ENCODE data around the gene ARMH3. TPM values are rescaled to one million over a fixed set of nuclear protein-coding genes. Genes with fewer than 3 reads are reported as not detected.

ARMH3 gene
- total RNA-seq, 3 donors from 2014 or later, result 18.4 to 27.4 (median 22.4) TPM

DNA sequence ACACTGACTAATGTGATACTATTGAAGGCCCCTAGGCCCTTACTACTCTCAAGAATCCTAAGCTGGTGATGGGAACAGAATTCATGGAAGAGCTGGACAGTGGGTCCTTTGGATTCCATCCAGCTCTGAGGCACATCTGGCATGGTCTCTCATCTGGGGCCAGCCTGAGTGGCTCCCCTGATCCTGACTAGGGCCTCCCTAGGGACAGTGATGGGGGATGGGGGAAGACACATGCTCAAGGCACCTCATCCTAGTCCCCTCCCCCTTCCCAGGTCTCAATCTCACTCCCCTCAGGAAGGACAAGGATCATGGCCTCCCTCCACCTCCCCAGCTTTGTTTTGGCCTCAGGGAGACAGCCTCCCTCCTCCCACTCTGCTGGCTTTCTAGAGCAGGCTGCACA, 214.1 kb downstream of the ARMH3 start:
- Histone ChIP-seq H3K4me3 (no peak overlapping the region), H3K27me3 (no peaks in the 10 kb centered on the region), H3K27ac (no peak overlapping the region), H3K36me3 (no peaks in the 10 kb centered on the region), H3K4me1 (peaks cover 0 to 14% of the 10 kb centered on the region in 2 donors), H3K9me3 (no peaks in the 10 kb centered on the region)
- no peak for TF ChIP-seq CTCF (IDR thresholded peaks at IDR 0.05)
- TF ChIP-seq POLR2AphosphoS5 (IDR thresholded peaks at IDR 0.05), result no peak
- TF ChIP-seq POLR2A (IDR thresholded peaks at IDR 0.05), result no peak
- intact Hi-C loops (cut with DNase I; ENCODE audit: low total_unique reads), result no loop called here
- DNase-seq (ENCODE audit: low spot score in 2 of 2), result no peak

DNA sequence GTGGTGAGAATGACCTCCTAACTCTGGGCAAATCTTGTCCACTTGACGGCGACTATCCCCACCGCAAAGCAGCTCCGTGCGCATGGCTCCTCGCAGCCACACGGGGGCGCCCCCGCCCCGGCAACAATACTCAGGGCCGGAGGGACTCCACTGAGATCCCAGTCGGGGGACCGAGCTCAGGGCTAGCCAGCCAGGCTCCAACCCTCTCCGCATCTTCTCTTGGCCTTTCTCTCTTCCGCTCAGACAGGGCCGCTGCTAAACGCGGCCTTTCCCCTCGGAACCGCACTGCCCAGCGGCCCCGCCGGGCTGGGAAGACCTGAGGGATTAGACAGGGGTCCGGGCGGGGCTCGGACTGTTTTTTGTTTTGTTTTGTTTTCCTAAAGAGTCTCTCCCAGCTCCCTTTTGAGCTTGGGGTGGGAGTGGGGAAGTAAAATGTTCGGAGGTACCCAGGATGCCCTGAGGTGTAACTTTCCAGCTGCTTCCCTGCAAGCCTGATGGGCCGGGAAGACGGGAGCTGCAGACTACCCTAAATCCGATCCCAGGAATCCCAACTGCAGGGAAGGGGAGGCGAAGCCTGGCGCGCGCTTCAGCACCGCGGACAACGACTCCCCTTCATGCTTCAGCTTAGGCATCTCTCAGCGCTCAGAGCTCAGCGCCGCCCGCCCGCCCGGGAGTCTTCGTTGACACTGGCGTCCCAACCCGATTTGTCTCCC, 215.1 kb downstream of the ARMH3 start:
- Histone ChIP-seq H3K36me3 (no peaks in the 10 kb centered on the region), H3K27ac (no peak overlapping the region), H3K4me1 (peaks cover 0 to 14% of the 10 kb centered on the region in 2 donors), H3K27me3 (no peaks in the 10 kb centered on the region), H3K9me3 (no peaks in the 10 kb centered on the region), H3K4me3 (peak overlapping the region; percentile 29 to 60 (median 36))
- no peak for TF ChIP-seq POLR2AphosphoS5 (IDR thresholded peaks at IDR 0.05)
- TF ChIP-seq CTCF (IDR thresholded peaks at IDR 0.05), result peak; percentile 52 to 80 (median 69)
- TF ChIP-seq POLR2A (IDR thresholded peaks at IDR 0.05), result no peak
- peak; percentile 57 to 73 for DNase-seq (ENCODE audit: low spot score in 2 of 2)
- intact Hi-C loops (cut with DNase I; ENCODE audit: low total_unique reads), result no loop called here

DNA sequence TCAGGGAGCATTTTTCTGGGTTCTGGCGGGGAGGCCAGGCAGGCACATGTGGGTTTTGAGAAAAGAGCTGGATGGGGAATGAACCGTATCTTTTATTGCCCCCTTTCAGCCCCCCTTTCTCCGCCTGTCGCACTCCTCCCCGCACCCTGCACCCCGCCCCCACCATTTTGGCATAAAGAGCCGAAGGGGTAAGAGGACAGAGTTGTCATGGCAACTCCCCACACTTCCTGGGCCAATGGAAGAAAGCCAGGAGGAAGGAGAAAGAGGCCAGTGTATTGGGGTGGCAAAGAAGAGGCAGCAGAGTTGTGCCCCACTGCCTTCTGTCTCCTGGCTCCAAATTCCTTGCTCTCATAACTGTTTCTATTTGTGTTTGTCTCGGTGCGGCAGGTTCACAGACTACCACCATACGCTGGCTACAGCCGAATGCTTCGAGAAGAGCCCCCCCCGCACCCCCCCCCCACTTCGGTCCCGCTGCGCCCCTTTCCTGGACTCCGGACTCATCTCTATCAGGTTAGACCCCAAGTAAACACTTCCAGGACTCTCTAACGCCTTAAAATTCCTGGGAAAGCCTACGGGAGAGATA, 215.8 kb downstream of the ARMH3 start:
- no peak for TF ChIP-seq POLR2A (IDR thresholded peaks at IDR 0.05)
- TF ChIP-seq CTCF (IDR thresholded peaks at IDR 0.05), result no peak
- no peak for TF ChIP-seq POLR2AphosphoS5 (IDR thresholded peaks at IDR 0.05)
- Histone ChIP-seq H3K4me3 (peak overlapping the region; percentile 20 to 60 (median 36)), H3K36me3 (no peaks in the 10 kb centered on the region), H3K4me1 (peaks cover 0 to 14% of the 10 kb centered on the region in 2 donors), H3K27me3 (no peaks in the 10 kb centered on the region), H3K27ac (no peak overlapping the region), H3K9me3 (no peaks in the 10 kb centered on the region)
- intact Hi-C loops (cut with DNase I; ENCODE audit: low total_unique reads), result no loop called here
- no peak for DNase-seq (ENCODE audit: low spot score in 2 of 2)

DNA sequence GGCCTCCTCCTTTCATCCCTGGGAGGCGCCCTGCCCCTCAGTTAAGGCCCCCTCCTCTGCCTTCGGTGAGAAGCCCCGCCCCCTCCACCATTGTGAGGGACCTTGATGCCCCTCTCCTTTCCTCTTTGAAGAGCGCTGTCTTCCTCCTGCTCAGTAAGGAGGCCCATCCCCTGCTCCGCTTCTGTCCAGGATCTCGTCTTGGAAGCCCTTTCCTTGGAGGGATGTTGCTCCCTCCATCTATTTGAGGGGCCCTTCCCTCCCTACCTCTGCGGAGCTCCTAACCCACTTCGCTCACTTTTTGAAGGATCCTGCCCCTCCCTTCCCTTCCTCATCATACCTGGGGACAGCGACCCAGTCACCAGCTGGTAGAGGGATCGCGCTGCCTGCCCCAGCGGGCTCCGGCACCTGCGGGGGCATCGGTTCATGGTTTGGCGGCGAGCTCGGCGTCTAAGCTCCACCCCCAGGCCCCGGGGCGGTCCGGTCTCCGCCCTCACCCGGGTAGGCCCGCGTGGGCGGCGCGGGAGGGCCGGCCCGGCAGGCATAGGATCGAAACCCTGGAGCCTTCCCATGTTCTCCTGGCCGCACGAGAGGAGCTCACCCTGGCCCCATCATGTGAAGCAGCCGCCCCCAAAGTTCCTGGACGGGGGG, 216.4 kb downstream of the ARMH3 start:
- Histone ChIP-seq H3K4me1 (peaks cover 0 to 14% of the 10 kb centered on the region in 2 donors), H3K36me3 (no peaks in the 10 kb centered on the region), H3K4me3 (peak overlapping the region; percentile 20 to 60 (median 36)), H3K27me3 (no peaks in the 10 kb centered on the region), H3K27ac (no peak overlapping the region), H3K9me3 (no peaks in the 10 kb centered on the region)
- intact Hi-C loops (cut with DNase I; ENCODE audit: low total_unique reads), result no loop called here
- TF ChIP-seq POLR2A (IDR thresholded peaks at IDR 0.05) (no peak), POLR2AphosphoS5 (IDR thresholded peaks at IDR 0.05) (no peak), CTCF (IDR thresholded peaks at IDR 0.05) (no peak)
- no peak for DNase-seq (ENCODE audit: low spot score in 2 of 2)

- intact Hi-C loops (cut with DNase I; ENCODE audit: low total_unique reads), result no loop called here
- no peaks in the 10 kb centered on the region for H3K36me3 ChIP-seq
- no peaks in the 10 kb centered on the region for H3K9me3 ChIP-seq
- peaks cover 0 to 14% of the 10 kb centered on the region in 2 donors for H3K4me1 ChIP-seq
- H3K27me3 ChIP-seq, result no peaks in the 10 kb centered on the region
- no peak overlapping the region for H3K4me3 ChIP-seq
- no peak for TF ChIP-seq POLR2A (IDR thresholded peaks at IDR 0.05)
- no peak for TF ChIP-seq POLR2AphosphoS5 (IDR thresholded peaks at IDR 0.05)
- TF ChIP-seq CTCF (IDR thresholded peaks at IDR 0.05), result no peak
- no peak for DNase-seq (ENCODE audit: low spot score in 2 of 2)
- H3K27ac ChIP-seq, result no peak overlapping the region
These were observed 217.0 kb downstream of the ARMH3 start for GRCh38 chr10:101839002-101839401.

Data from breast epithelium (tissue), 4 donors.